Measurements from ENCODE around the gene MRE11. TPM values are rescaled to one million over a fixed set of nuclear protein-coding genes. Genes with fewer than 3 reads are reported as not detected.
"Not testable (repeated sequence)": the region's sequence is repeated elsewhere in the genome, so short reads cannot be mapped to it uniquely, and the experiment has no call there.

The MRE11 gene
- total RNA-seq, 1 donor, result 13.4 TPM

DNA sequence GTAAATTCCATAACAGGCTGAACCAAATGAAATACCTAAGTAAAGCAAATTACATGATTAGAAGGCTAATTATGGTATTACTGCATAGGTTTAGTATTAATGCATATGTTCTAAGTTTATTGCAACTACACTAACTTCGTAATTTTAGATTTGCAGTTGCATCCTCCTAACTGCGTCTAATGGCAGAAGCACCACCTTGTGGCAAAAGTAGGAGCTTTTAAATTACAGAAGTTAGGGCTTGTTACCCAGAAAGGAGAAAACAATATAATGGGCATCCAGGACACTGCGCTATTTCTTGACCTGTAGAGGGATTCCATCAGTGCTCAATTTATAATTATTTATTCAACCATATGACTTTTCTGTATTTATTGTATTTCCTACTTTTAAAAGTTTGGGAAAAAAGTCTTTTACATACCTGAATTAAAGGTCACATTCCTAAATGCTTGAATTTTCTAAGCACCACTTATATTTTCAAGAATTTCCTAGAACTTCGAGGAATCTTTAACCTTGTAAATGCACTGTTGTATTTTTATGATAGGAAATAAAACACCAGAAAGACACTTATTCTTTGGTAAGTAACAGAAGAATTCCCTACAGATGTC lies 76.2 kb downstream of the MRE11 start:
- no peaks in the 10 kb centered on the region for H3K9me3 ChIP-seq (ENCODE audit: low read depth, low read length)
- no peak overlapping the region for H3K4me3 ChIP-seq (ENCODE audit: low read length)
- no peaks in the 10 kb centered on the region for H3K27me3 ChIP-seq (ENCODE audit: insufficient read depth, low read length)
- H3K4me1 ChIP-seq (ENCODE audit: insufficient read depth, low read length), result no peaks in the 10 kb centered on the region

- H3K4me3 ChIP-seq (ENCODE audit: low read length), result no peak overlapping the region
- H3K27me3 ChIP-seq (ENCODE audit: insufficient read depth, low read length), result peaks cover 22% of the 10 kb centered on the region
- H3K4me1 ChIP-seq (ENCODE audit: insufficient read depth, low read length), result no peaks in the 10 kb centered on the region
- peaks cover 4% of the 10 kb centered on the region for H3K9me3 ChIP-seq (ENCODE audit: low read depth, low read length)
Measured at GRCh38 chr11:94405062-94405833, 88.4 kb downstream of the MRE11 start.

- peaks cover 42% of the 10 kb centered on the region for H3K27me3 ChIP-seq (ENCODE audit: insufficient read depth, low read length)
- no peak overlapping the region for H3K4me3 ChIP-seq (ENCODE audit: low read length)
- H3K9me3 ChIP-seq (ENCODE audit: low read depth, low read length), result peaks cover 4% of the 10 kb centered on the region
- no peaks in the 10 kb centered on the region for H3K4me1 ChIP-seq (ENCODE audit: insufficient read depth, low read length)
Measured at GRCh38 chr11:94402355-94402754, 91.3 kb downstream of the MRE11 start.

DNA sequence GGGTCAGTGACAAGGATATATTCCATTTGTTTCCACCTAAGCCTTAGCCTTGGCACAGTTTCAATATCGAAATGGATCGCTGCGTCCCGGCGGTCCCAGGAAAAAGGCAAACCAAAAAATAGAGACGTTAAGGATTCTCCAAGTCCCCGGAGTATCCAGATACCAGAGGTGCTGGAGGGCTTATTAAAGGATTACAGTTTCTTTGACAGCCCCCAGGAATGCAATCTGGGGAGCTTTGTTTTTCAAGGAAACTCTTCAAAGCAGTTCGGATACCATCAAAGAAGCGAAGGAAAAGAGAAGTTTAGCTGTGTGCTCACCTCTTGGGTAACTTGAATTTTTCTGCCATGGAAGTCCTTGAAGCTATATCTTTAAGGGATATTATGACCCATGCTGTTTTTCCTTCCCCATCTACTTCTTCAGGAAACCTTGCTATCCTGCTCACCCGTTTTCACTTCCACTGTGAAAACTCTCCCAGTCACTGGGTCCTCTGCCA lies 91.8 kb downstream of the MRE11 start:
- Histone ChIP-seq H3K4me1 (ENCODE audit: insufficient read depth, low read length) (no peaks in the 10 kb centered on the region), H3K4me3 (ENCODE audit: low read length) (no peak overlapping the region), H3K9me3 (ENCODE audit: low read depth, low read length) (peaks cover 4% of the 10 kb centered on the region), H3K27me3 (ENCODE audit: insufficient read depth, low read length) (peaks cover 42% of the 10 kb centered on the region)

- Histone ChIP-seq H3K27me3 (ENCODE audit: insufficient read depth, low read length) (peaks cover 42% of the 10 kb centered on the region), H3K4me3 (ENCODE audit: low read length) (no peak within 1 kb of the TSS), H3K4me1 (ENCODE audit: insufficient read depth, low read length) (no peaks in the 10 kb centered on the region), H3K9me3 (ENCODE audit: low read depth, low read length) (peaks cover 1% of the 10 kb centered on the region)
Measured at GRCh38 chr11:94400839-94401772, 92.5 kb downstream of the MRE11 start, which contains the start of gene GPR83. TSS of gene GPR83 (minus strand) at chr11:94401419. CDS start at chr11:94401247, 172 bp downstream.

- Histone ChIP-seq H3K9me3 (ENCODE audit: low read depth, low read length) (no peaks in the 10 kb centered on the region), H3K27me3 (ENCODE audit: insufficient read depth, low read length) (peaks cover 42% of the 10 kb centered on the region), H3K4me1 (ENCODE audit: insufficient read depth, low read length) (no peaks in the 10 kb centered on the region), H3K4me3 (ENCODE audit: low read length) (no peak overlapping the region)
Measured at GRCh38 chr11:94400457-94400838, 93.2 kb downstream of the MRE11 start.

DNA sequence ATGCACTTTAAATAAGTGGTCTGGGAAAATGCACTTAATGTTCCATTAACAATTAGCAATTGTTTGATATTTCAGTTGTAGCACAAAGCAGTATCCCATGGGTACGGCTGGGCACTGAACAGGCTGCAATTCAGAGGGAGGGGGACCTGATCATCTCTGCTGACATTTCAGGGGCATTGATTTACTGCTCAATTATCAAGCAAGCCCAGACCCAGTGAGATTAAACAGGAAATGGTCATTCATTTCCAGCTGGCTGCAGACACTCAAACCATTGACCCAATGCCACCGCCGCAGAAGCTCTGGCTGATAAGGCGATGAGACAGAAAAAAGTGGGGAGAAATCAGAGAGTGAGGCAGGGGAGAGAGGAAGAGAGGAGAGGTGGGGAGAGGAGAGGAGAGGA lies 93.6 kb downstream of the MRE11 start:
- no peaks in the 10 kb centered on the region for H3K9me3 ChIP-seq (ENCODE audit: low read depth, low read length)
- H3K4me1 ChIP-seq (ENCODE audit: insufficient read depth, low read length), result no peaks in the 10 kb centered on the region
- H3K27me3 ChIP-seq (ENCODE audit: insufficient read depth, low read length), result peaks cover 42% of the 10 kb centered on the region
- no peak overlapping the region for H3K4me3 ChIP-seq (ENCODE audit: low read length)

- no peak overlapping the region for H3K4me3 ChIP-seq (ENCODE audit: low read length)
- peaks cover 42% of the 10 kb centered on the region for H3K27me3 ChIP-seq (ENCODE audit: insufficient read depth, low read length)
- no peaks in the 10 kb centered on the region for H3K9me3 ChIP-seq (ENCODE audit: low read depth, low read length)
- no peaks in the 10 kb centered on the region for H3K4me1 ChIP-seq (ENCODE audit: insufficient read depth, low read length)
Measured at GRCh38 chr11:94398101-94398500, 95.5 kb downstream of the MRE11 start.

GRCh38 chr11:94396282-94396681 lies 97.4 kb downstream of the MRE11 start:
- no peaks in the 10 kb centered on the region for H3K4me1 ChIP-seq (ENCODE audit: insufficient read depth, low read length)

GRCh38 chr11:94391937-94392336 lies 101.7 kb downstream of the MRE11 start:
- H3K4me1 ChIP-seq (ENCODE audit: insufficient read depth, low read length); H3K4me3 ChIP-seq (ENCODE audit: low read length); H3K9me3 ChIP-seq (ENCODE audit: low read depth, low read length); H3K27me3 ChIP-seq (ENCODE audit: insufficient read depth, low read length): not testable (repeated sequence)

More at GRCh38 chr11:94396282-94396681, 97.4 kb downstream of the MRE11 start:
- no peaks in the 10 kb centered on the region for H3K9me3 ChIP-seq (ENCODE audit: low read depth, low read length)
- peaks cover 29% of the 10 kb centered on the region for H3K27me3 ChIP-seq (ENCODE audit: insufficient read depth, low read length)
- H3K4me3 ChIP-seq (ENCODE audit: low read length), result no peak overlapping the region

DNA sequence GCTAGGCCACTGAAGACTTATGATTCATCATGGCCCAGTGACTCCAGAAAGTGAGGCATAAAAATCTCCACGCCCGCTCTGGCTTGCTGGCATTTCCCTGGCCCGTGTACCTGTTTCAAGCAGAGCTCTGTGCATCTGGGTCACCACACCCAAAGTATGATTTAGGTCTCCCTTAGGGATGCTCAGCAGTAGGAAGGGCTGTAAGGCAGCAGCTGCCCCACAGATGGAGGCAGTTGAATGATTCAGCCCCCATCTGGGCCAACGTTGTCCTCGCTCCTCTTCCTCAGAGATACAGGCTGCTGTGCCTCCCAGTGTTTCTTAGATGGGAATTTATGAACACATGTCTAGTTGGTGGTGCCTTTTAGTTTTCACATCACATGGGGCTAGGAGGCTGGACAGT lies 114.0 kb downstream of the MRE11 start:
- no peak overlapping the region for H3K4me3 ChIP-seq (ENCODE audit: low read length)
- no peaks in the 10 kb centered on the region for H3K4me1 ChIP-seq (ENCODE audit: insufficient read depth, low read length)
- no peaks in the 10 kb centered on the region for H3K9me3 ChIP-seq (ENCODE audit: low read depth, low read length)
- no peaks in the 10 kb centered on the region for H3K27me3 ChIP-seq (ENCODE audit: insufficient read depth, low read length)

DNA sequence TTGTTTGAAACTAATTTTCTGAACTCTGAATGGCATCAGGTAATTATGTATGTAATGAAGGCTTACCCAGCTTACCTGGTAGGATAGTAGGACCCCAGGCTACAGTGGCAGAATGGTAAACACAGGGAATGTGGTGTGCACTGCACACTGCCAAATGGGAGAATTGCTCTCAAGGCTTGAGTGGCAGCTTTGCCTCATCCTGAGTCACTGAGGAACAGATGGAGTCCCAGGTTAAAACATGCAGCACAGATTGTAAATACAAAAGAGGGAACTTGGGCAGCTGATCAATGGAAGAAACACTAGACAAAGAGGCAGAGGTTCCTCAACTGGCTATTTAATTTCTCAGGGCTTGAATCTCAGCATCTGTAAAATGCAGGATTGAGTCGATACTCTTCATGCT lies 116.8 kb downstream of the MRE11 start:
- Histone ChIP-seq H3K4me3 (ENCODE audit: low read length) (no peak overlapping the region), H3K4me1 (ENCODE audit: insufficient read depth, low read length) (no peaks in the 10 kb centered on the region), H3K27me3 (ENCODE audit: insufficient read depth, low read length) (no peaks in the 10 kb centered on the region), H3K9me3 (ENCODE audit: low read depth, low read length) (no peaks in the 10 kb centered on the region)

DNA sequence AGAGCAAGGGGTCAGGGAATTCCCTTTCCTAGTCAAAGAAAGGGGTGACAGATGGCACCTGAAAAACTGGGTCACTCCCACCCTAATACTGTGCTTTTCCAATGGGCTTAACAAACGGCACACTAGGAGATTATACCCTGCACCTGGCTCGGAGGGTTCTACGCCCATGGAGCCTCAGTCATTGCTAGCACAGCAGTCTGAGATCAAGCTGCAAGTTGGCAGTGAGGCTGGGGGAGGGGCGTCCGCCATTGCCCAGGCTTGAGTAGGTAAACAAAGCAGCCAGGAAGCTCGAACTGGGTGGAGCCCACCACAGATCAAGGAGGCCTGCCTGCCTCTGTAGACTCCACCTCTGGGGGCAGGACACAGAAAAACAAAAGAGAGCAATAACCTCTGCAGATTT lies 123.1 kb downstream of the MRE11 start:
- H3K4me1 ChIP-seq (ENCODE audit: insufficient read depth, low read length); H3K4me3 ChIP-seq (ENCODE audit: low read length); H3K9me3 ChIP-seq (ENCODE audit: low read depth, low read length); H3K27me3 ChIP-seq (ENCODE audit: insufficient read depth, low read length): not testable (repeated sequence)

All from mononuclear cell (primary cell).